ENCODE data around the gene IGF1R. TPM values are rescaled to one million over a fixed set of nuclear protein-coding genes. Genes with fewer than 3 reads are reported as not detected.
A peak's percentile ranks its signal among the peaks of the same experiment; 100 is the strongest.

IGF1R gene
- total RNA-seq, 4 donors from 2014 or later = 51.5 to 146 (median 89.6) TPM

DNA sequence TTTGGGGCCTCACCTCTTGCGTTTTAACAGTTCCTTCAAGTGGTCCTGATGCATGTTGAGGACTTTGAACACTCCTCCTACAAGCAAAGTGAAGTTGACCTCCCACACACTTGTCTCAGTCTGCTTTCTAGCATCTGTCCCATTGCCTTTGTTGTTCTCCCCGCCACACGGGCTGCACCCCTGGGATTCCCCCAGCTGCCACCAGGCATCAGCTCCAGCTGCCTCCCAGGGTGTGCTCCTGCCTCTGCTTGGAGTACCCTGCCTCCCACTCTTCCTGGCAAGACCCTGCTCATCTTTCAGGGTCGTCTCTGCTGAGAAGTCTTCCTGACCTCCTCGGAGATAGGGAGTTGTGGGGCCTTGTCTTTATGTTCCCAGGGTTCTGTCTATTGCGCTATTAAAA is 52.2 kb downstream of the IGF1R start:
- Histone ChIP-seq H3K4me1 (peaks cover 37 to 74% of the 10 kb centered on the region in 2 donors), H3K27me3 (no peaks in the 10 kb centered on the region), H3K27ac (no peak overlapping the region), H3K36me3 (no peaks in the 10 kb centered on the region), H3K4me3 (replicated peaks in 1 of 3) (no peak overlapping the region), H3K9me3 (no peaks in the 10 kb centered on the region)
- 84 to 89% methylated on average over 6 of the region's 6 CpGs for WGBS, 2 donors
- TF ChIP-seq POLR2A (IDR thresholded peaks at IDR 0.05) = no peak
- TF ChIP-seq, protein P1, sequence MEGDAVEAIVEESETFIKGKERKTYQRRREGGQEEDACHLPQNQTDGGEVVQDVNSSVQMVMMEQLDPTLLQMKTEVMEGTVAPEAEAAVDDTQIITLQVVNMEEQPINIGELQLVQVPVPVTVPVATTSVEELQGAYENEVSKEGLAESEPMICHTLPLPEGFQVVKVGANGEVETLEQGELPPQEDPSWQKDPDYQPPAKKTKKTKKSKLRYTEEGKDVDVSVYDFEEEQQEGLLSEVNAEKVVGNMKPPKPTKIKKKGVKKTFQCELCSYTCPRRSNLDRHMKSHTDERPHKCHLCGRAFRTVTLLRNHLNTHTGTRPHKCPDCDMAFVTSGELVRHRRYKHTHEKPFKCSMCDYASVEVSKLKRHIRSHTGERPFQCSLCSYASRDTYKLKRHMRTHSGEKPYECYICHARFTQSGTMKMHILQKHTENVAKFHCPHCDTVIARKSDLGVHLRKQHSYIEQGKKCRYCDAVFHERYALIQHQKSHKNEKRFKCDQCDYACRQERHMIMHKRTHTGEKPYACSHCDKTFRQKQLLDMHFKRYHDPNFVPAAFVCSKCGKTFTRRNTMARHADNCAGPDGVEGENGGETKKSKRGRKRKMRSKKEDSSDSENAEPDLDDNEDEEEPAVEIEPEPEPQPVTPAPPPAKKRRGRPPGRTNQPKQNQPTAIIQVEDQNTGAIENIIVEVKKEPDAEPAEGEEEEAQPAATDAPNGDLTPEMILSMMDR (IDR thresholded peaks at IDR 0.05) = no peak
- DNase-seq = no peak
- intact Hi-C loops (cut with DNase I) = no loop called here

DNA sequence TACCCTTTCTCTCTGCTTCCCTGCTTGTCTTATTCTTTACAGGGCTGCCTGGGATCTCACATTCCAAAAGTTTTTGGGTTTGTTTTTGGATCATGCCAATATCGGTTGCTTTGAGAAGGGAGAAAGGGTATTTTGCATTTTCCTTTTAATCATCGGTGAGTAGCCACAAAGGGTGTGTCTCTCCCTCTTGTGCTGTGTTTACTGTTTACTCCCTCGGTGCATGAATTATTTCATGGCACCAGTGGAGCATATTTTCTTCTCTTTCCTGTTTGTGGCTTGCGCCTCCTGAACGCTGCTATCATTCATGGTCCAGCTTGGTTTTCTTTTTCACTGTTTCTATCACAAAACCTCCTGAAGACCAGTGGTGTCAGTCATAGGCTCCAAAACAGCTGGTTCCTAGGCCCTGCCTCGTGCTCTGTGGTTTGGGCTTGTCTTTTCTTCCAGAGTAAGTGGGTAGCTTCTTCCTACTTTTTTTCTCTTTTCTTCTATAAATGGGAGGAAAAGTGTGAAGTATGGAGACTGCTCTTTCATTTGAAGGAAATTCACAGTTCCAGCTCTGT is 54.9 kb downstream of the IGF1R start:
- intact Hi-C loops (cut with DNase I) = no loop called here
- no peak for DNase-seq
- H3K36me3 ChIP-seq = peaks cover 4 to 10% of the 10 kb centered on the region in 2 donors
- no peaks in the 10 kb centered on the region for H3K9me3 ChIP-seq
- H3K4me3 ChIP-seq (replicated peaks in 1 of 3) = no peak overlapping the region
- H3K27me3 ChIP-seq = no peaks in the 10 kb centered on the region
- no peak for TF ChIP-seq POLR2A (IDR thresholded peaks at IDR 0.05)
- TF ChIP-seq, protein P1 (IDR thresholded peaks at IDR 0.05) = no peak
- peak overlapping the region in 1 of 3 donors; percentile 11 for H3K27ac ChIP-seq
- WGBS, 2 donors = 80 to 85% methylated on average over 6 of the region's 6 CpGs
- H3K4me1 ChIP-seq = peaks cover 35 to 60% of the 10 kb centered on the region in 2 donors

DNA sequence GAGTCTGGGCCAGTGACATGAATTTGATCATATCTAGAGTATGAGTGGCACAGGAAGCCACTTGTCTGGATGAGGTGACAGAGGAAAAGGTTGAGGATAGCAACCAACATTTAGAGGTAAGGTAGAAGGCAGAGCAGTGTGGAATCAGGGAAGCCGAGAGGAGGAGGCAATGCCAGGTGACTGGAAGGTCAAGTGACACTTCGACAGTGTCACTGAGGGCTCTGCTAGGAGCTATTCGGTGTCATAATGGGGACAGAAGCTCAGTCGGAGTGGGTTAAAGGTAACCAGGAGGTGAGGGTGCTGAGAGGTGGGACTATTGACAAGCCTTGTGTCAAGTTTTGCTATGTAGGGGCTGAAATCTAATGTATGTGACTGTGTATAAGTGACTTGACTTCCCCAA is 56.7 kb downstream of the IGF1R start:
- no peaks in the 10 kb centered on the region for H3K9me3 ChIP-seq
- H3K4me1 ChIP-seq = peaks cover 40 to 60% of the 10 kb centered on the region in 2 donors
- DNase-seq = no peak
- H3K27me3 ChIP-seq = no peaks in the 10 kb centered on the region
- TF ChIP-seq, protein P1 (IDR thresholded peaks at IDR 0.05) = no peak
- no peak overlapping the region for H3K4me3 ChIP-seq (replicated peaks in 1 of 3)
- H3K36me3 ChIP-seq = peaks cover 4 to 13% of the 10 kb centered on the region in 2 donors
- H3K27ac ChIP-seq = no peak overlapping the region
- intact Hi-C loops (cut with DNase I) = no loop called here
- 85 to 87% methylated on average over 4 of the region's 4 CpGs for WGBS, 2 donors

DNA sequence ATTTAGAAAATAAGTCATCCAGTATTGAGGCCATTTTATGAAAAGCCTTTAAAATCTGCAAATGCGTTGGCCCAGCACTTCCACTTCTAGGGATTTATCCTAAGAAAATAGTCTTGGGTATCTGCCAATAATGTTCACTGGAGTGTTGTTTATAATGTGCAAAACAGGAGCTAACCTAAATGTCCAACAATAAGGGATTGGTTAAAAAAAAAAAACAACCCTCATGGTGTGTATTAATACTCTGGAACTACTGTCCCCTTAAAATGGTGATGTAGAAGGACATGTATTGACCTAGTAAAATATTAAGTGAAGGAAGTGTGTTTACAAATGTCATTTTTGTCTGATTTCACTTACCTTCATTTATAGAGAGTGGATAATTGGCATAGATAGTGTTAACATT is 58.0 kb downstream of the IGF1R start:
- intact Hi-C loops (cut with DNase I) = no loop called here
- H3K27ac ChIP-seq = peak overlapping the region in 1 of 3 donors; percentile 2
- DNase-seq = no peak
- H3K9me3 ChIP-seq = no peaks in the 10 kb centered on the region
- H3K4me3 ChIP-seq (replicated peaks in 1 of 3) = no peak overlapping the region
- H3K27me3 ChIP-seq = no peaks in the 10 kb centered on the region
- WGBS, 2 donors = 85 to 91% methylated on average over 1 of the region's 1 CpG
- peaks cover 4 to 13% of the 10 kb centered on the region in 2 donors for H3K36me3 ChIP-seq
- TF ChIP-seq, protein P1 (IDR thresholded peaks at IDR 0.05) = no peak
- no peak for TF ChIP-seq POLR2A (IDR thresholded peaks at IDR 0.05)
- peaks cover 40 to 56% of the 10 kb centered on the region in 2 donors for H3K4me1 ChIP-seq

DNA sequence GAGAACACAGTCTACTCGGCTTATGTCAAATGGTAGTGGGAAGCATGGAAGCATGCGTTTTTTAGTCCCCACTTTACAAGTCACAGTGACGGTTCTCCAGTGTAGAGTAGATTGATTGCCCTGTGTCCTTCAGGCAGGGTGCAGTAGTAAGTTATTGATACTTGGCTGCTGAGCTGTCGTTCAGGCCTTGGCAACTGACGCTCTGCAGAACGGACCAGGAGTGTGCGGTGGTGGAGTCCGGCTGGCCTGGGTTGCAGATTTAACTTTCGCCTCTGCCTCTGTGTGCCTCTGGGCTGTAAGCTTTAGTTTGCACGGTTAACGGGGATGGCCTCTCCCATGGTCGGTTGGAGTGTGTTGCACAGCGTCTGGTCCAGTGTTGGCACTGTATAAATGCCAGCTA is 58.6 kb downstream of the IGF1R start:
- H3K4me3 ChIP-seq (replicated peaks in 1 of 3) = no peak overlapping the region
- H3K9me3 ChIP-seq = no peaks in the 10 kb centered on the region
- H3K27ac ChIP-seq = no peak overlapping the region
- TF ChIP-seq, protein P1 (IDR thresholded peaks at IDR 0.05) = no peak
- no peak for TF ChIP-seq POLR2A (IDR thresholded peaks at IDR 0.05)
- H3K36me3 ChIP-seq = peaks cover 4 to 13% of the 10 kb centered on the region in 2 donors
- WGBS, 2 donors = 91 to 95% methylated on average over 13 of the region's 13 CpGs
- intact Hi-C loops (cut with DNase I) = no loop called here
- DNase-seq = no peak
- no peaks in the 10 kb centered on the region for H3K27me3 ChIP-seq
- peaks cover 39 to 56% of the 10 kb centered on the region in 2 donors for H3K4me1 ChIP-seq
